Gastroesophageal sphincter (tissue), 4 donors: ENCODE data around the gene LIN9. TPM values are rescaled to one million over a fixed set of nuclear protein-coding genes. Genes with fewer than 3 reads are reported as not detected.

ENCODE experiments used
- ATAC-seq: fragments of 150-250 bp; one replicate; pipeline ENCODE4 v1.9.1; 2016; ENCODE audit warnings: mild to moderate bottlenecking, moderate library complexity
- H3K27ac ChIP-seq, 4 donors: fragments of 200-600 bp; sonication (generic) in 3 of 4; 1 replicate in 3 of 4; 2 replicates in 1 of 4; pipeline ENCODE4 v1.5.1; 2016 to 2019
- H3K27me3 ChIP-seq: fragments of 200-600 bp; sonication (generic); one replicate; pipeline ENCODE4 v1.5.1; 2019
- H3K36me3 ChIP-seq, 2 donors: fragments of 200-600 bp; sonication (generic); one replicate each; pipeline ENCODE4 v1.5.1; 2019; ENCODE audit warnings: control low read depth in 1 of 2
- H3K4me1 ChIP-seq, 3 donors: fragments of 200-600 bp; sonication (generic); 1 replicate in 2 of 3; 2 replicates in 1 of 3; pipeline ENCODE4 v1.5.1; 2016 to 2019; ENCODE audit warnings: control low read depth in 2 of 3
- H3K4me3 ChIP-seq, 2 donors: fragments of 200-600 bp; sonication (generic); one replicate each; pipeline ENCODE4 v1.5.1; 2019; ENCODE audit warnings: mild to moderate bottlenecking in 1 of 2, moderate library complexity in 1 of 2
- H3K9me3 ChIP-seq, 3 donors: fragments of 200-600 bp; sonication (generic); one replicate each; pipeline ENCODE4 v1.5.1; 2017 to 2019; ENCODE audit warnings: control low read depth in 2 of 3
- CTCF ChIP-seq, 4 experiments: fragments of 200-600 bp in 2 of 4; fragments of 450-650 bp in 2 of 4; sonication (generic) in 1 of 4; IDR thresholded peaks; one replicate each; pipeline ENCODE4 v1.5.1; 2017 to 2019; ENCODE audit warnings: antibody characterized with exemption in 4 of 4, mild to moderate bottlenecking in 2 of 4, moderate library complexity in 2 of 4
- EP300 ChIP-seq: sonication (generic); formaldehyde crosslinking; IDR thresholded peaks from one replicate; pipeline ENCODE4 v1.6.1; 2017; ENCODE audit warnings: antibody characterized with exemption, mild to moderate bottlenecking
- POLR2A ChIP-seq, 2 donors: fragments of 450-650 bp; IDR thresholded peaks; one replicate each; pipeline ENCODE4 v1.6.1; 2017; ENCODE audit warnings: antibody characterized with exemption in 2 of 2, mild to moderate bottlenecking in 2 of 2, moderate library complexity in 1 of 2
- POLR2AphosphoS5 ChIP-seq: sonication (generic); formaldehyde crosslinking; IDR thresholded peaks from one replicate; pipeline ENCODE4 v1.6.1; 2017; ENCODE audit warnings: antibody characterized with exemption
- WGBS, 2 donors: methylation state at CpG; one replicate each; pipeline ENCODE4 v1.1.5; 2018; ENCODE audit warnings: low coverage in 1 of 2; 5-methylcytosine and 5-hydroxymethylcytosine counted together
- total RNA-seq, 4 donors: library from RNA; depleted of rRNA; stranded (reverse); fragments of >200 nt; gene quantifications; one replicate each; pipeline ENCODE4 v1.1.0, GENCODE V29; 2016

The LIN9 gene
- total RNA-seq, 4 donors from 2014 or later, result 2.8 to 5.4 (median 3.4) TPM

- H3K27ac ChIP-seq, result no peak overlapping the region
- H3K4me1 ChIP-seq, result no peaks in the 10 kb centered on the region
- TF ChIP-seq POLR2AphosphoS5 (no peak), POLR2A (IDR thresholded peaks at IDR 0.05) (no peak), EP300 (no peak)
- H3K4me3 ChIP-seq, result no peak overlapping the region
- WGBS, 2 donors, result no CpG with 5 or more reads among the region's 3 CpGs
- no peaks in the 10 kb centered on the region for H3K36me3 ChIP-seq
- no peak for ATAC-seq
- H3K27me3 ChIP-seq, result peaks cover 14% of the 10 kb centered on the region
- no peaks in the 10 kb centered on the region for H3K9me3 ChIP-seq
Measured at GRCh38 chr1:226322986-226323385, 14.0 kb upstream of the LIN9 start.

GRCh38 chr1:226320930-226321329 is 12.0 kb upstream of the LIN9 start:
- H3K27me3 ChIP-seq, result peaks cover 14% of the 10 kb centered on the region
- H3K9me3 ChIP-seq, result no peaks in the 10 kb centered on the region
- no peak overlapping the region for H3K27ac ChIP-seq
- 87 to 94% methylated on average over 5 to 7 of the region's 10 CpGs for WGBS, 2 donors
- no peak overlapping the region for H3K4me3 ChIP-seq
- ATAC-seq, result no peak
- H3K36me3 ChIP-seq, result no peaks in the 10 kb centered on the region
- TF ChIP-seq POLR2A (IDR thresholded peaks at IDR 0.05) (no peak), EP300 (no peak), POLR2AphosphoS5 (no peak), CTCF (IDR thresholded peaks at IDR 0.05) (no peak)
- no peaks in the 10 kb centered on the region for H3K4me1 ChIP-seq

- WGBS, 2 donors, result 83 to 89% methylated on average over 1 to 3 of the region's 5 CpGs
- Histone ChIP-seq H3K4me3 (no peak overlapping the region), H3K4me1 (no peaks in the 10 kb centered on the region), H3K27me3 (peaks cover 14% of the 10 kb centered on the region), H3K9me3 (no peaks in the 10 kb centered on the region), H3K27ac (no peak overlapping the region), H3K36me3 (no peaks in the 10 kb centered on the region)
- TF ChIP-seq CTCF (IDR thresholded peaks at IDR 0.05) (no peak), EP300 (no peak), POLR2A (IDR thresholded peaks at IDR 0.05) (no peak), POLR2AphosphoS5 (no peak)
- no peak for ATAC-seq
Measured at GRCh38 chr1:226318471-226318870, 9.5 kb upstream of the LIN9 start.

GRCh38 chr1:226314055-226314454 is 5.1 kb upstream of the LIN9 start:
- Histone ChIP-seq H3K27me3 (no peaks in the 10 kb centered on the region), H3K9me3 (no peaks in the 10 kb centered on the region), H3K4me3 (no peak overlapping the region), H3K4me1 (peaks cover 0 to 11% (median 4%) of the 10 kb centered on the region in 3 donors), H3K27ac (no peak overlapping the region), H3K36me3 (no peaks in the 10 kb centered on the region)
- ATAC-seq, result no peak
- TF ChIP-seq CTCF (IDR thresholded peaks at IDR 0.05) (no peak), POLR2A (IDR thresholded peaks at IDR 0.05) (no peak), EP300 (no peak), POLR2AphosphoS5 (no peak)

- Histone ChIP-seq H3K36me3 (no peaks in the 10 kb centered on the region), H3K27me3 (no peaks in the 10 kb centered on the region), H3K4me1 (peaks cover 0 to 24% (median 4%) of the 10 kb centered on the region in 3 donors), H3K9me3 (no peaks in the 10 kb centered on the region), H3K4me3 (no peak overlapping the region), H3K27ac (no peak overlapping the region)
- TF ChIP-seq POLR2A (IDR thresholded peaks at IDR 0.05) (no peak), CTCF (IDR thresholded peaks at IDR 0.05) (no peak), POLR2AphosphoS5 (no peak), EP300 (no peak)
- WGBS, 2 donors, result 92 to 100% methylated on average over 1 to 2 of the region's 2 CpGs
- ATAC-seq, result no peak
Measured at GRCh38 chr1:226312065-226312464, 3.1 kb upstream of the LIN9 start.
